GM19468 (cell line): ENCODE measurements around the gene GSPT2.
"Not testable (repeated sequence)": the region's sequence is repeated elsewhere in the genome, so short reads cannot be mapped to it uniquely, and the experiment has no call there.

Source experiments
- ATAC-seq: cut with Tn5 transposase; IDR thresholded peaks from one replicate; pipeline ENCODE4 v1.9.1; 2021; ENCODE audit warnings: mild to moderate bottlenecking, moderate library complexity, moderate number of reproducible peaks; ENCODE audit not compliant: unreplicated experiment; ENCODE audit errors: extremely low read depth

Gene GSPT2

DNA sequence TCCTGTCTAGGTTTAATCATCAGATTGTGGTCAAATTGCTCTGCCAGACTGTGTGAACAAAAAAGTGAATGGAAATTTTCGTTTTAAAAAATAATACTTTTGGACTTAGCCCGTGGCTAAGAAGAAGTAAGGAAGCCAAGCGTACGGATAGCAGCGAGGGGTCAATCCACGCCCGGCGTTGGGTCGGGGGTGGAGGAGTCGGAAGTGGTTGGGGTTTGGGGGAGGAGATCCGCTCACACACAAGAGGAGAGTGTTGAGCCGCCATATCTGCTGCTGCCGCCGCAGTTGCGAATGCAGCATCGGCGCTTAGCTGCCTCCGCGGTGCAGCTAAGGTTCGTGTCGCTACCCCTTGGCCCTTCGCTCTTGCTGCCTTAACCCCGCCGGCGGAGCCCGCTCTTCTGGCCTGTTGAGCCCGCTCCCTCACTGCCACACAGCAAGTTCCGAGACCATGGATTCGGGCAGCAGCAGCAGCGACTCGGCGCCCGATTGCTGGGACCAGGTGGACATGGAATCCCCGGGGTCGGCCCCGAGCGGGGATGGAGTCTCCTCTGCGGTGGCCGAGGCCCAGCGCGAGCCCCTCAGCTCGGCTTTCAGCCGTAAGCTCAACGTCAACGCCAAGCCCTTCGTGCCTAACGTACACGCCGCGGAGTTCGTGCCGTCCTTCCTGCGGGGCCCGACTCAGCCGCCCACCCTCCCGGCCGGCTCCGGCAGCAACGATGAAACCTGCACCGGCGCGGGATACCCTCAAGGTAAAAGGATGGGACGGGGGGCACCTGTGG lies at the start of gene GSPT2:
TSS of gene GSPT2 (plus strand) at position 264 of the 779 bp plus-strand sequence. CDS start at position 449, 185 bp downstream.
- peak; percentile 78 for ATAC-seq

DNA sequence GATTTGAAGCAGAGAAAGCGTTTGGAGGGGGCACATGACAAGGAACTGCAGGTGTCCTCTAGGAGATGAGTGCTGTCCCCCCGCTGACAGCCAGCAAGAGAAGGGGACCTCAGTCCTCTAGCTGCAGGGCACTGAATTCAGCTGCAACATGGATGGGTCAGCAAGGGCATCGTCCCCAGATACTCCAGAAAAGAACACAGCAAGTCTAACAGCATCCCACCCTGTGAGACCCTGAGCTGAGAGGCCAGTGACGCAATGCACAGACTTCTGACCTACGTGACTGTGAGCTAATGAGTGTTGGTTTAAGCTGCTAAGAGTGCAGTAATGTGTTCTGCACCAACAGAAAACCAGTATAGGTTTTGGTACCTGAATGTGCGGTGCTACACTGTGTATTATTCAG lies 49.0 kb upstream of the GSPT2 start:
- no peak for ATAC-seq

DNA sequence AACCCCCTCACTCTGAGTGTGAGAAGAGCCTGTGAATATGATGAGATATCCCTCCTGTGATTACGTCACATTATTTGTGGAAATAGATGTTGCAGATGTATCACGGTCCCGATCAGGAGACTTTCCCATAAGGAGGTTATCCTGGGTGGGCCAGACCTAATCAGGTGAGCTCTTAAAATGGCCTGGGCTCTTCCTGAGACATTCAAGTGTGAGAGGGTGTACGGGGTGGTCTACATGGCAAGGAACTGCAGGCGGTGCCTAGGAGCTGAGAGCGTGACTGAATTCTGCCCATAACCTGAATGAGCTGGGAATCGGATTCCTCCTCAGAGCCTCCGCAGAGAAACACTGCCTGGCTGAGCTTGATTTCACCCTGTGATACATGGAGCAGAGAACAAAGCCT lies 45.8 kb upstream of the GSPT2 start:
- no peak for ATAC-seq

DNA sequence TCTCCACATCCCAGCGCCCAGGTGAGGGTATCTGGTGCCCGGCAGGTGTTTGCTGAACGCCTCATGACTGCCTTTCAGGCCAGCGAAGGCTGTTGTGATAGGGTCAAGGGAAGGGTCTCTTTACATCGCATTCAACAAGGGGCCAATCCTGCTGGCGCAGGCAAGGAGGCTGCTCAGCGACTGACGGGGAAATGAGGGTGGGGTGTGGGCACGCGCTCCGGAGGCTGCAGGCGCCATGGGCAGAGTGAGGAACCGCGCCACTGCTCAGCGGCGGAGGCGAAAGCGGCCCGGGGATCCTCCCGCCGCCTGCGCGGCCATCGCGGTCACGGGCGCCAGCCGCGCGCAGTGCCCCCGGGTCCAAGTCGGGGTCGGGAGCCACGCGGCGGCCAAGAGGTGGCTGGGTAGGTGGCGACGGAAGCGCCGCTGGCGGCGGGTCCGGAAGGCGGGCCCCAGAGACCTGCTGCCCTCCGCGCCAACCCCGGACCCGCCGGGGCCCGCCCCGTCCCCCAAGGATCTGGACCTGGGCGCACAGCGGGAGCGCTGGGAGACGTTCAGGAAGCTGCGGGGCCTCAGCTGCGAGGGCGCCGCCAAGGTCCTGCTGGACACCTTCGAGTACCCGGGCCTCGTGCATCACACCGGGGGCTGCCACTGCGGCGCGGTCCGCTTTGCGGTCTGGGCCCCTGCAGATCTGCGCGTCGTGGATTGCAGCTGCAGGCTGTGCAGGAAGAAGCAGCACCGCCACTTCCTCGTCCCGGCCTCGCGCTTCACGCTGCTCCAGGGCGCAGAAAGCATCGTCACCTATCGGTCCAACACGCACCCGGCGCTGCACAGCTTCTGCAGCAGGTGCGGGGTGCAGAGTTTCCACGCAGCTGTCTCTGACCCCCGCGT lies 32.7 kb upstream of the GSPT2 start, which contains the start of gene CENPVL1:
TSS of gene CENPVL1 (plus strand) at position 236 of the 888 bp plus-strand sequence. CDS start at position 236, 0 bp downstream.
- ATAC-seq, result not testable (repeated sequence)

DNA sequence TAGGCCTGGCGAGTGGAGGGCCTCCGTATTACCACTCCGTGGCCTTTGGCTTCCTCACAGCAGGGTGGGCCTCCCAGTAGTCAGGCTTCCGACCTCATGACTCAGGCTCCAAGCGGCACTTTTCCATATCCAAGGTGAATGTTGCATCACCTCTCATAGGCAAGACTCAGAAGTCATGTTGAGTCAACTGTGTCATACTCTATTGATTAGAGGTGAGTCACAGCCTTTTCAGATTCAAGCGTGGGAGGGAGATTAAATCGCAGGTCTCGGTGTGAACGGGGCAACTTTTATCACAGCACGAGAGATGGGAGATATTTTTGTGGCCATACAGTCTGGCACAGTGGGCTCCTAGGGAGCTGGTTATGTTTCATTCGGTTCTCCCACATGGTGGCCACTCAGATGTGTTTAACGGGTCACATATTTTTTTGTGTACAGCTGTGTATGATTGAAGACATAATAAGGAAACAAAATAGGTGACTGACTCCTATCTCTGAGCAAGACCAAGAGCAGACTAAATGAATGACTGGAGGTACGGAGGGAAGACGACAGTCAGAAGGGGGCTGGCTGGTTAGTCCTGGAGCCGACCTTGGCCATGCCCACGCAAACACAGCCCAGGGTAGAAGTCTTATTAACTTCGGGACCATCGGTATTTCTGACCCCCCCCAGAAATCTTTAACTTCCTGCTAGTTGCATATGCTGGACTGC lies 30.1 kb upstream of the GSPT2 start:
- ATAC-seq, result not testable (repeated sequence)

DNA sequence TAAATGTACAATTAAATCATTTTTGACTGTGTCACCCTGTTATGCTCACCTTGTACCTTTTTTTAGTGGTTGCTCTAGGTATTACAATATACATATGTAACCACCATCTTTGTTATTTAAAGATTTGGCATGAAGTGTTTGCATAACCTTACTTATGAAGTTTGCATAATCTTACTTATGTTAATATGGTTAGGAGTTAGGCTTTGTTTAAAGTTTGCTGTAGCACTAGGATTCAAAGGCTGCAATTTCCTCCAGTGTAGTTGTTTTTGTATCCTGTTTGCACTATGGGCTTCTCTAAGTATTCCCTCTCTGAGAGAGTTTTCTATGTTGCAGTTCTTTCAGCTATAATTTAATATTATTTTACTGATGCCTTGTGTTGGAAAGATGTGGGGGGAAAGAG lies 15.0 kb upstream of the GSPT2 start:
- ATAC-seq, result no peak

DNA sequence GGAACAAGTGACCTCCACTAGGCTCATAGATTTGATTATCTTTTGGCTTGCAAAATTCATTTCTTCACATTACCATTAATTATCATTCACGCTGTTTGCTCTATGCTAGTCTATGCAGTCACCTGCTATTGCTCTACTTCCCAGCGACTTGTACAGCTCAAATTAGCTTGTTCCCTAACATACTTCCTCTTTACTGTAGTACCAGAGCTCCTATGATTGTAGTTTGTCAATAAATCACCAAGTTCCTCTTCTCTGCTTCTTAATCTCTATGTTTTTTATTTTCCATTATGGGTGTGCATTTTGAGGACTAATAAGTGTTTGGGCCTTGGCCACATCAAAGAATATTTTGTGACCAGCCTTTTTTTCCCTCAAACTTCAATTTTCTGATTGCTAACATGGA lies 6.2 kb upstream of the GSPT2 start:
- no peak for ATAC-seq

DNA sequence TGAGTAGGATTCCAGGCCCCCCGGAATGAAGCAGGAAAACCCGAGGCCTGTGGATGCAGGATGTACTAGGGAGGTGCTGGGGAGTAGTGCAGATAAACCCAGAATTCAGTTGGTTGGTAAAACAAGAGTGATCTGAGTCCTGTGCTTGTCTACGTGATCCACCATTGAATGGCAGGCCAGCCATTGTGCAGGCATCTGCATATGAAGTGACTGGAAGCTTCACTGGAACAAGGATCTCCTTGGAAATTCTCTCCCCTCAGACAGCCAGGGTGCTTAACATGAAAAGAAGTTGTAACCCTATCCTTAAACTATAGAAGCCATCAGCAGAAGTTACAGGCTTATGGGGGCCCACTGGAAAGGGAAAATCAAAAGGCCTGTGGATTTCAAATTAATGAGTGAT lies 656 bp upstream of the GSPT2 start:
- ATAC-seq, result no peak

DNA sequence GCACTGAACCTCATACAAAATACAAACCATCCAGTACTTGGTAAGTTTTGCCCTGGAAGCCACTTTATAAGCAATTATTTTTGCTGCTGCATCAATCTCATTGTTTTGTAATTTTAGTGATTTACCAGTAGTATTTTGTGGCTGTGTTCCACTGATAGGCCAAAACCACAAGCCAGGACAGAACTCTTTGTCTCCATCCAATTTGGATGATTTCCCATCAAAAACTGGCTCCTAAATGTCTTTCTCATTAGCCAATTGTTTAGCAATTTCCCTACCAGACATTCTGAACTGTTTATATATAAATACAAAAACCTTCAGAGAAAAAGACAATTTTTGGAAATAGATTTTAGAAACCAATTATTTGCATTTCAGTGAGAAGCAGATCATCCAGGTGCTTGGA lies 4.4 kb downstream of the GSPT2 start:
- ATAC-seq, result no peak

DNA sequence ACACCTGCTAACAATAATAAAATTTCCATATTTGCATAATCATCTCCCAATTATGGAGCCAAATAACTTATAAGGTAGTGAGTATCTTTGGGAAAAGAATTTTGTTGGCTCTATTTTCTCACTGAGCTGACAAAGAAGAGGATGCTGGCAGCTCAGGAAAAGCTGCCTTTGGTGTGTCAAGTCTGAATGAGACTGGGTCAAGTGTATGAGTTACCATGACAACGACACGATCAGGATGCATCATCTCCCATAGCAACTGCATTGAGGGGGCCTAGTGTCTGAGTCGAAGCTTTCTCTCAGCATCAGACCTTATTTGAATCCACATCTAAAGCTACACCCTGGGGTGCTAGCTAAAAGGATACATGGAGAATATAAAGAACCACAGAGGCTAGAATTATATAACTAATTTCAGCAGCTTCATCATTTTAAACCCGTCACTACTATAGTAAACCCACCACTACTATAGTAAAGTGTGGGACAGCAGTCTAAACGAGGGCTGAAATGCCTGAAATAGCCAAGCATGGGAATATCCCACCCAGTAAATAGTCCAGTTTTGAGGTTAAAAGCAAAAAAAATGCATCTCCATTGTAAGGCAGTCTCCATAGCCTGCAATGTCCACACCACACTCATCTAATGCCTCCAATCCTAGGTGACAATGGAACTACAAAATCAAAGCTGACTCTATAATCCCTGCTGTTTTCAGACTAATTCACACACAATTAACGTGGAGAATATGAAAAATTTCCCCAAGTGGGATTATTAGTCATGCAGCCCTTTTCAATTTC lies 16.0 kb downstream of the GSPT2 start:
- ATAC-seq, result no peak

DNA sequence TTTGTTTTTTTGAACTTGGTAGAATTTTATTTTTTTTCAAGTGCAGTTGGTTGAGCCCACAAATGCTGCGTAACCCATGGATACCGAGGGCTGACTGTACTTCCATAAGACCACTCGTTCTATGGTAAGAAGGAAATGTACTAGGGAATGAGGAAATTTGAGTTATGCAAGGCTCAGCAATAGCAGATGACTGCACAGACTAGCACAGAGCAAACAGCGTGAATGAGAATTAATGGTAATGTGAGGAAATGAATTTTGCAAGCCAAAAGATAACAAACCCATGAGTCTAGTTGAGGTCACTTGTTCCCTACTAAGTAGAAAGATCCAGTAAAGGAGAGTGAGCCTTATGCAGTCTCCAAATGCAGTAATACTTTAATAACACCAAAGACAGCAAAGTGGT lies 17.4 kb downstream of the GSPT2 start:
- ATAC-seq, result no peak

DNA sequence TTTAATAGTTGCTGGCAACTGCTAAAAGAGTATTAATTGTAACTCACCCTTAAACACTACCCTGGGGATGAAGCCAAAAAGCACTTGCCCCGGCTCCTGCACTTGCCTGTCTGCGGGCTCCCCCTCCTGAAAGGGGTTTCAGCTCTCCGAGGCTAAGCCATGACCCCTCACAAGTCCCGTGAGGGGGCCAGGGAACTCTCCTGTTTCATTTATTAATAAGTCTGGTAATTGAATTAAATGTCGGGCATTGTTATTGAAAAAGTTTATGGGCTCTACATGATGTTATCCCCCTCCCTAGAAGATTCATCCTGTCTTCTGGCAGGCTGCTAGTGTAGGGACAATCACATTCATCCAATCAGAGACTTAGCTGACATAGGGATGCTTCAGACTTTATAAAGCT lies 23.3 kb downstream of the GSPT2 start:
- no peak for ATAC-seq

DNA sequence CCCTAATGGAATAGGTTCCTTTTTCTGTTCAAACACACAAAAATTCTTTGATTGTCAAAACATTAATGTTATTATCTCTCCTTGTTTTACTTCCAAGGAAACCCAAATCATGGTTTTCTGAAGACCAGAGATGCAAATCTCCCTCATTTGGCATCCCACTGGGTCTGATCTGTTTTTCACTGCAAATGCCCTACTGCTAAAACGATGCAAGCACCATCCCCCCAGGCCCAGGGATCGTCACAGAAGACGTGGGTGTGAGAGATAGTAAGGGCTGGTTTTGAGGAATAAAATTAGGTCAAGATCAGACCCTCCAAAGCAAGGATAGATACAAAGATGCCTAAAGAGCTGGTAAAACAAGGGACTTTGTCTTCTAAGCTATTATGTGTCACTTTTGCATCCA lies 33.6 kb downstream of the GSPT2 start:
- ATAC-seq, result no peak

DNA sequence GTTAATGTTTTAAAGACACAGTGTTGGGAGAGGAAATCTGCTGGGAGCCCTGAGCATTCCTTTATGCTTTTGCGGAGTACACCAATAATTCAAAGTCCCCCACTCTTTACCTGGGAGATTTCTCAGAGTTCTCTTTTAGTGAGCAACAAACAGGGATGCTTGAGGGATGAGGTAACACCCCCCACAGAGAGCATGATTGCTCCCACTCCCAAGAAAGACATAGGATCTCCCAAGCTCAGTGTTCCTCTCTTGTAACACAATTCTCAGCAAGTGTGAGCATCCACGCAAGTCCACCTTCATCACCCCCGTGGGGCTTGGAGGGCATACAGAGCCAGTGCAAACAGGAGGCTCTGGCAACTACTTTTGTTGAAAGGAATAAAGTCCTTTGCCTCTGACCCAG lies 36.1 kb downstream of the GSPT2 start:
- ATAC-seq, result no peak

DNA sequence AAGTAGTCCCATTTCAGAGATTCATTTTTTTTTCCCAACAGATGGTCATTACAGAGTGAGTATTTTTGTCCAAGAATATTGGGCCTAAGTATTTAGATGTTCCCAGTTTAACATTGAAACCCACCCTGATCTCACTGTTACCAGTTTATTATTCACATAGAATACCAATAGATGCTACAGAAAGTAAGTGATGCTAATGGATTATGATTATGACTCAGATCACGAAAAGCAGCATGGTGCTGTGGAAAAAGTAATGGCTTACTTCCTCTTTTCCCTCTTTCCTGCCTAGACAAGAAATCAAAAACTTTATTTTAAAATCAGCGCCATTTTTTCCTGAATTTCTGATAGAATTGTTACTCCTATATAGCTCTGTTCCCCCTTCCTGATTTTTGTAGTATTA lies 51.9 kb downstream of the GSPT2 start:
- ATAC-seq, result no peak
